Activated CD4-positive, alpha-beta T cell treated with anti-CD3 and anti-CD28 coated beads for 4 hours (primary cell): ENCODE measurements around the gene CCDC77.

Experiments used
- DNase-seq, 2 donors: peaks; one replicate each; pipeline ENCODE4 v3.0.0-alpha.2; 2020

CCDC77 gene

DNA sequence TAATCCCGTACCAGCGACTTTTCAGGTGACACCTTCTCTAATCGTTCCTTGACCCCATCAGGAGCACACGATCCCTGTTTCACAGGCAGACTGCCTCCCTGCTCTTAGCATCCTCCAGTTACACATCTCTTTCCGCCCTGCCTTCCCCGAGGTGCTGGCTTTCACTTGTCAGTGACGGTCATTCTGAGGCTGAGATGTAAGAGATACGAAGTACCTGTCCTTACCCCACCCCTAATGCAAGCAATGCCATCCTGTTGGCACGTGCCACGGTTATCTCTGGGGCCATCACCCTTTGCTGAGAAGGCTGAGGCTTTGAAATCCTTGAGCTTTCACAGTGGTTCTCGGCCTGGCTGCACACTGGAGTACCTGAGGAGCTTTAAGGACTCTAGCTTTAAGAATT, 82.7 kb downstream of the CCDC77 start:
- no peak for DNase-seq

DNA sequence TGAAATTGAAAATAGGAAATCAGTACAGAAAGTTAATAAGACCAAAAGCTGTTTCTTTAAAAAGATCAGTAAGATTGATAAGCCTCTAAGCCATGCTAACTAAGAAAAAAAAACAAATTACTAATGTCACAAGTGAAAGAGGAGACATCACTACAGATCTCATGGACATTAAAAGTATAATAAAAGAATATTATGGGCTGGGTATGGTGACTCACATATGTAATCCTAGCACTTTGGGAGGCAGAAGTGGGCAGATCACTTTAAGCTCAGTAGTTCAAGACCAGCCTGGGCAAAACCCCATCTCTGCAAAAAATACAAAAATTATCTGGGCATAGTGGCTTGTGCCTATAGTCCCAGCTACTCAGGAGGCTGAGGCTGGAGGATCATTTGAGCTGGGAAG, 88.8 kb downstream of the CCDC77 start:
- no peak for DNase-seq
